GM12892 (cell line): ENCODE results near the gene OBSCN.

Experiments
- POLR2A ChIP-seq: IDR thresholded peaks from 2 replicates; pipeline ENCODE4 v1.6.1; 2011; ENCODE audit warnings: low read depth, low read length, control low read depth
- POLR2AphosphoS5 ChIP-seq: IDR thresholded peaks from 2 replicates; pipeline ENCODE4 v1.6.1; 2011; ENCODE audit warnings: low read depth, low read length, control low read depth
- TAF1 ChIP-seq: IDR thresholded peaks from 2 replicates; pipeline ENCODE4 v1.6.1; 2011; ENCODE audit warnings: low read depth, mild to moderate bottlenecking, control low read depth, low read length, borderline replicate concordance

GRCh38 chr1:228297822-228298221, 90.0 kb downstream of the OBSCN start:
- no peak for TF ChIP-seq POLR2A
- TF ChIP-seq POLR2AphosphoS5 = no peak
- no peak for TF ChIP-seq TAF1
